GM12878 (cell line): ENCODE data around the gene STAT5B. TPM values are rescaled to one million over a fixed set of nuclear protein-coding genes. Genes with fewer than 3 reads are reported as not detected.
A peak's percentile ranks its signal among the peaks of the same experiment; 100 is the strongest.

Experiments
- CBFB ChIP-seq: IDR thresholded peaks from 2 replicates; pipeline ENCODE4 v1.6.1; 2016; ENCODE audit warnings: antibody characterized with exemption, low read depth
- CBX5 ChIP-seq: sonication (generic); IDR thresholded peaks from 2 replicates; pipeline ENCODE4 v1.6.1; 2016; ENCODE audit warnings: low read depth, moderate library complexity, mild to moderate bottlenecking, inconsistent platforms
- CEBPB ChIP-seq, 2 experiments: fragments of 150-350 bp in 1 of 2; IDR thresholded peaks; 2 replicates each; pipeline ENCODE4 v1.6.1; 2012 to 2014; ENCODE audit warnings: low read depth in 2 of 2, low read length in 2 of 2, borderline replicate concordance in 1 of 2, inconsistent platforms in 1 of 2
- CEBPZ ChIP-seq: fragments of 150-350 bp; IDR thresholded peaks from 2 replicates; pipeline ENCODE4 v1.6.1; 2016; ENCODE audit warnings: low read depth, low read length
- DPF2 ChIP-seq: fragments of 450-650 bp; IDR thresholded peaks from 2 replicates; pipeline ENCODE4 v1.6.1; 2017; ENCODE audit warnings: mild to moderate bottlenecking
- ETV6 ChIP-seq, 2 experiments: fragments of 450-650 bp in 1 of 2; IDR thresholded peaks in 1 of 2; conservative IDR thresholded peaks in 1 of 2; 2 replicates each; pipeline ENCODE4 v1.6.1; 2014; ENCODE audit warnings: antibody characterized with exemption in 1 of 2, borderline replicate concordance in 1 of 2, low read depth in 1 of 2, mild to moderate bottlenecking in 1 of 2, moderate library complexity in 1 of 2
- GABPA ChIP-seq: IDR thresholded peaks from 2 replicates; pipeline ENCODE4 v1.6.1; 2014; ENCODE audit warnings: antibody characterized with exemption, low read depth, mild to moderate bottlenecking, inconsistent platforms
- GATAD2B ChIP-seq: fragments of 450-650 bp; conservative IDR thresholded peaks from 2 replicates; pipeline ENCODE4 v1.6.1; 2017; ENCODE audit warnings: low read depth, mild to moderate bottlenecking, moderate library complexity
- IRF3 ChIP-seq: fragments of 450-650 bp; IDR thresholded peaks from 2 replicates; pipeline ENCODE4 v1.6.1; 2014; ENCODE audit warnings: mild to moderate bottlenecking
- JUND ChIP-seq: IDR thresholded peaks from 2 replicates; pipeline ENCODE4 v1.6.1; 2012; ENCODE audit warnings: low read depth, mild to moderate bottlenecking, low read length, improper control_type of control experiment, moderate library complexity
- KAT2A ChIP-seq: conservative IDR thresholded peaks from 2 replicates; pipeline ENCODE4 v1.6.1; 2011; ENCODE audit warnings: low read depth, low read length; ENCODE audit not compliant: control insufficient read depth
- KLF5 ChIP-seq: fragments of 450-650 bp; IDR thresholded peaks from 2 replicates; pipeline ENCODE4 v1.6.1; 2014; ENCODE audit warnings: mild to moderate bottlenecking; ENCODE audit not compliant: partially characterized antibody
- MEF2A ChIP-seq: IDR thresholded peaks from 2 replicates; pipeline ENCODE4 v1.6.1; 2011; ENCODE audit warnings: low read depth, mild to moderate bottlenecking, low read length, moderate library complexity; ENCODE audit not compliant: insufficient read depth
- NFIC ChIP-seq: IDR thresholded peaks from 2 replicates; pipeline ENCODE4 v1.6.1; 2012; ENCODE audit warnings: low read depth, mild to moderate bottlenecking, inconsistent platforms, low read length, moderate library complexity
- NFYA ChIP-seq: IDR thresholded peaks from 2 replicates; pipeline ENCODE4 v1.6.1; 2011; ENCODE audit warnings: low read depth, mild to moderate bottlenecking, low read length, improper control_type of control experiment, borderline replicate concordance
- NRF1 ChIP-seq: conservative IDR thresholded peaks from 2 replicates; pipeline ENCODE4 v1.6.1; 2011; ENCODE audit warnings: mild to moderate bottlenecking, low read depth, low read length, improper control_type of control experiment
- PAX5 ChIP-seq: IDR thresholded peaks from 2 replicates; pipeline ENCODE4 v1.6.1; 2011; ENCODE audit warnings: low read depth, low read length, borderline replicate concordance
- RUNX3 ChIP-seq: IDR thresholded peaks from 2 replicates; pipeline ENCODE4 v1.6.1; 2012; ENCODE audit warnings: low read length, inconsistent platforms
- SMAD1 ChIP-seq: fragments of 450-650 bp; IDR thresholded peaks from 2 replicates; pipeline ENCODE4 v1.6.1; 2018; ENCODE audit warnings: mild to moderate bottlenecking, low read depth; ENCODE audit not compliant: partially characterized antibody
- TBL1XR1 ChIP-seq: IDR thresholded peaks from 2 replicates; pipeline ENCODE4 v1.6.1; 2012; ENCODE audit warnings: low read depth, low read length, improper control_type of control experiment
- TCF12 ChIP-seq: IDR thresholded peaks from 2 replicates; pipeline ENCODE4 v1.6.1; 2011; ENCODE audit warnings: low read depth, mild to moderate bottlenecking, low read length
- USF1 ChIP-seq: IDR thresholded peaks from 2 replicates; pipeline ENCODE4 v1.6.1; 2011; ENCODE audit warnings: borderline replicate concordance, low read depth, mild to moderate bottlenecking, moderate library complexity, mixed read lengths, low read length; ENCODE audit not compliant: insufficient read depth; ENCODE audit errors: extremely low read length
- WRNIP1 ChIP-seq: IDR thresholded peaks from 2 replicates; pipeline ENCODE4 v1.6.1; 2011; ENCODE audit warnings: low read depth, low read length, improper control_type of control experiment, borderline replicate concordance
- ZNF384 ChIP-seq: IDR thresholded peaks from 2 replicates; pipeline ENCODE4 v1.6.1; 2012; ENCODE audit warnings: low read depth, mild to moderate bottlenecking, low read length, improper control_type of control experiment, borderline replicate concordance
- polyA plus RNA-seq, 11 experiments: library from polyadenylated mRNA; depleted of rRNA in 4 of 11; unstranded in 6 of 11; stranded (reverse) in 5 of 11; fragments of >200 nt; fragmentation: Nextera tagmentation in 4 of 11; fragmentation: Illumina TruSeq in 1 of 11; extraction: Ambion mirVana in 4 of 11; extraction: Trizol in 1 of 11; gene quantifications; 1 replicate in 1 of 11; 2 replicates in 10 of 11; pipeline versions ENCODE4 v1.2.1 to v1.2.3, GENCODE V29; 2011 to 2016; ENCODE audit warnings: inconsistent platforms in 2 of 11, missing spikeins in 2 of 11, low read depth in 1 of 11
- total RNA-seq, 4 experiments: library from RNA; depleted of rRNA in 3 of 4; stranded (reverse); fragments of >200 nt in 3 of 4; fragmentation: Illumina TruSeq in 1 of 4; extraction: Trizol in 1 of 4; gene quantifications; 2 replicates each; pipeline versions ENCODE4 v1.2.1 to v1.2.3, GENCODE V29; 2013 to 2021

Gene STAT5B
- total and polyA plus RNA-seq, 10 of the 15 experiments (the other 5 are each of a cell fraction or from before 2014, with no cell fraction given): 11.0 to 69.6 (median 46.7) TPM

- TF ChIP-seq CEBPB (IDR thresholded peaks at IDR 0.05; ENCODE audit: borderline replicate concordance in 1 of 2, low read depth in 2 of 2, low read length in 2 of 2) (no peak), NRF1 (no peak), NFYA (no peak), NFIC (no peak), CBX5 (no peak), CEBPZ (no peak), GABPA (no peak), PAX5 (no peak), USF1 (peak; percentile 11), KAT2A (no peak), TCF12 (0 out of 2 replicates have a peak, but pooled peaks have one; percentile 6), CBFB (no peak), WRNIP1 (no peak), MEF2A (no peak), JUND (peak; percentile 80), RUNX3 (no peak; the same call in 1 of the 2 replicates), KLF5 (peak; percentile 97), ETV6 (conservative IDR thresholded peaks at IDR 0.05 in 1 of 2, IDR thresholded peaks at IDR 0.05 in 1 of 2; ENCODE audit: borderline replicate concordance in 1 of 2, low read depth in 1 of 2) (no peak), IRF3 (no peak), TBL1XR1 (no peak), DPF2 (no peak), SMAD1 (no peak), ZNF384 (no peak), GATAD2B (peak; percentile 15; the same call in 1 of the 2 replicates)
Measured at GRCh38 chr17:42287305-42287976, 11.2 kb upstream of the STAT5B start (continued).
